Measurements from ENCODE around the gene SPDYE18.
"Not testable (repeated sequence)": the region's sequence is repeated elsewhere in the genome, so short reads cannot be mapped to it uniquely, and the experiment has no call there.

GRCh38 chr7:77082192-77082591 is 19.8 kb upstream of the SPDYE18 start:
- not testable (repeated sequence) for TF ChIP-seq CTCF (IDR thresholded peaks at IDR 0.05); SIN3A (IDR thresholded peaks at IDR 0.05; ENCODE audit: borderline replicate concordance, insufficient read depth, low read depth, low read length); TCF7L2 (IDR thresholded peaks at IDR 0.05; ENCODE audit: low read depth, low read length)
- TF ChIP-seq, protein P1, sequence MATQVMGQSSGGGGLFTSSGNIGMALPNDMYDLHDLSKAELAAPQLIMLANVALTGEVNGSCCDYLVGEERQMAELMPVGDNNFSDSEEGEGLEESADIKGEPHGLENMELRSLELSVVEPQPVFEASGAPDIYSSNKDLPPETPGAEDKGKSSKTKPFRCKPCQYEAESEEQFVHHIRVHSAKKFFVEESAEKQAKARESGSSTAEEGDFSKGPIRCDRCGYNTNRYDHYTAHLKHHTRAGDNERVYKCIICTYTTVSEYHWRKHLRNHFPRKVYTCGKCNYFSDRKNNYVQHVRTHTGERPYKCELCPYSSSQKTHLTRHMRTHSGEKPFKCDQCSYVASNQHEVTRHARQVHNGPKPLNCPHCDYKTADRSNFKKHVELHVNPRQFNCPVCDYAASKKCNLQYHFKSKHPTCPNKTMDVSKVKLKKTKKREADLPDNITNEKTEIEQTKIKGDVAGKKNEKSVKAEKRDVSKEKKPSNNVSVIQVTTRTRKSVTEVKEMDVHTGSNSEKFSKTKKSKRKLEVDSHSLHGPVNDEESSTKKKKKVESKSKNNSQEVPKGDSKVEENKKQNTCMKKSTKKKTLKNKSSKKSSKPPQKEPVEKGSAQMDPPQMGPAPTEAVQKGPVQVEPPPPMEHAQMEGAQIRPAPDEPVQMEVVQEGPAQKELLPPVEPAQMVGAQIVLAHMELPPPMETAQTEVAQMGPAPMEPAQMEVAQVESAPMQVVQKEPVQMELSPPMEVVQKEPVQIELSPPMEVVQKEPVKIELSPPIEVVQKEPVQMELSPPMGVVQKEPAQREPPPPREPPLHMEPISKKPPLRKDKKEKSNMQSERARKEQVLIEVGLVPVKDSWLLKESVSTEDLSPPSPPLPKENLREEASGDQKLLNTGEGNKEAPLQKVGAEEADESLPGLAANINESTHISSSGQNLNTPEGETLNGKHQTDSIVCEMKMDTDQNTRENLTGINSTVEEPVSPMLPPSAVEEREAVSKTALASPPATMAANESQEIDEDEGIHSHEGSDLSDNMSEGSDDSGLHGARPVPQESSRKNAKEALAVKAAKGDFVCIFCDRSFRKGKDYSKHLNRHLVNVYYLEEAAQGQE (IDR thresholded peaks at IDR 0.05; ENCODE audit: insufficient read depth in 1 of 2, low read depth in 2 of 2, low read length in 1 of 2), result not testable (repeated sequence)
